Naive B cell (primary cell): Measurements from ENCODE around the gene ESRRA. TPM values are rescaled to one million over a fixed set of nuclear protein-coding genes. Genes with fewer than 3 reads are reported as not detected.

Experiments
- ATAC-seq, 2 donors: fragments of 150-1000 bp; cut with Tn5 transposase; 2 replicates each; pipeline ENCODE4 v1.10.0; 2021; ENCODE audit warnings: low read depth in 2 of 2, mild to moderate bottlenecking in 2 of 2, moderate library complexity in 2 of 2
- DNase-seq: peaks from one replicate; pipeline ENCODE4 v3.0.0; 2022
- H3K27ac Mint-ChIP-seq, 6 donors: one replicate each; pipeline ENCODE4 v1.8.0; 2020 to 2022; ENCODE audit warnings: mild to moderate bottlenecking in 6 of 6, mixed read lengths in 6 of 6, moderate library complexity in 5 of 6, inconsistent platforms in 2 of 6
- H3K27me3 Mint-ChIP-seq, 3 donors: one replicate each; pipeline ENCODE4 v1.8.0; 2021 to 2022; ENCODE audit warnings: mixed read lengths in 3 of 3, mild to moderate bottlenecking in 1 of 3
- H3K36me3 Mint-ChIP-seq, 2 donors: one replicate each; pipeline ENCODE4 v1.8.0; 2020 to 2022; ENCODE audit warnings: mixed read lengths in 2 of 2, inconsistent platforms in 1 of 2, mild to moderate bottlenecking in 1 of 2
- H3K4me1 Mint-ChIP-seq, 3 donors: one replicate each; pipeline ENCODE4 v1.8.0; 2020 to 2022; ENCODE audit warnings: mixed read lengths in 3 of 3, inconsistent platforms in 1 of 3, mild to moderate bottlenecking in 1 of 3, moderate library complexity in 1 of 3
- H3K4me3 Mint-ChIP-seq, 8 donors: one replicate each; pipeline ENCODE4 v1.8.0; 2020 to 2022; ENCODE audit warnings: mild to moderate bottlenecking in 8 of 8, mixed read lengths in 8 of 8, moderate library complexity in 8 of 8, inconsistent platforms in 2 of 8
- H3K9me3 Mint-ChIP-seq, 7 donors: one replicate each; pipeline ENCODE4 v1.8.0; 2020 to 2022; ENCODE audit warnings: mixed read lengths in 7 of 7, mild to moderate bottlenecking in 5 of 7, inconsistent platforms in 2 of 7, moderate library complexity in 1 of 7
- polyA plus RNA-seq, 6 donors: library from polyadenylated mRNA; unstranded; fragments of 300-500 nt; fragmentation: Illumina TruSeq; gene quantifications; one replicate each; pipeline ENCODE4 v1.2.3, GENCODE V29; 2021; ENCODE audit warnings: low read depth in 6 of 6

ESRRA gene
- polyA plus RNA-seq: 1 to 10 TPM; 3.4 to 8.5 (median 6.5) TPM

DNA sequence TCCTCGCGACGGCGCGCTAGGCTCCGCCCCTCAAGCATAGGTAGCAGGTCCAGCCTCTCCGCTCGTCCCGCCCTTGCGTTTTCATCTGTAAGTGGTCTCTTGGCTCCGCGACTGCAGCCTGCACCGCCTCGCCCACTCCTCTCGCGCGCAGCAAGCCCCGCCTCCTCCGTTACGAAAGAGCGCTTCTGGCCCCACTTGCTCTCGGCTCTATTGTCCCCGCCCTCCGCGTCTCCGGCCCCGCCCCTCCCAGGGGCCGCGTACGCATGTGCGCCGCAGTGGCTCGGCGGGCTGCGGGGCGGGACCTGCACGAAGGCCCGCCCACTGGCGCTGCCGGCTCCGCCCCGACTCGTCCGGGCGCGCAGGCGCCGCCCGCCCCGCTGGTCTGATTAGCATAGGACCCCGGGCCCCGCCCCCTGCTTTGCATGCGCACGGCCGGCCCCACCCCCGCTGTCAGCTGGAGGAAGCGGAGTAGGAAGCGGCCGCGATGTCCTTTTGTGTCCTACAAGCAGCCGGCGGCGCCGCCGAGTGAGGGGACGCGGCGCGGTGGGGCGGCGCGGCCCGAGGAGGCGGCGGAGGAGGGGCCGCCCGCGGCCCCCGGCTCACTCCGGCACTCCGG is at the start of gene ESRRA:
Gene ESRRA, plus strand, starts transcription at position 450 of the 616 bp plus-strand sequence. CDS start 1,656 bp downstream, outside the sequence.
- Mint-ChIP-seq H3K27me3 (peaks cover 9 to 19% (median 15%) of the 10 kb centered on the region in 3 donors), H3K4me1 (peaks cover 17 to 48% (median 36%) of the 10 kb centered on the region in 3 donors), H3K36me3 (no peaks in the 10 kb centered on the region), H3K4me3 (peak within 1 kb of the TSS; percentile 94 to 100 (median 98)), H3K27ac (peak within 1 kb of the TSS; percentile 94 to 98 (median 98)), H3K9me3 (no peaks in the 10 kb centered on the region)
- ATAC-seq (peak; percentile 64 to 65), DNase-seq (peak; percentile 100)

DNA sequence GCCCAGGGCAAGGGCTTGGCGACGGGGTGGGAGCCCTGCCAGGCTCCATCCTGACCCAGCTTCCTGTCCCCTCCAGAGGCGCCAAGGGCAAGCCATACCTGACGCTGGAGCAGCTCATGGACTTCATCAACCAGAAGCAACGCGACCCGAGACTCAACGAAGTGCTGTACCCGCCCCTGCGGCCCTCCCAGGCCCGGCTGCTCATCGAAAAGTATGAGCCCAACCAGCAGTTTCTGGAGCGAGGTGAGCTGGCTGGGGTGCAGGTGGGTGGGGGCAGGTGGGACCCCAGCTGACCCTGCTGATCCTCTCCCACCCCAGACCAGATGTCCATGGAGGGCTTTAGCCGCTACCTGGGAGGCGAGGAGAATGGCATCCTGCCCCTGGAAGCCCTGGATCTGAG is 49.0 kb upstream of the ESRRA start:
- ATAC-seq (no peak), DNase-seq (no peak)
- no peak overlapping the region for H3K27ac Mint-ChIP-seq
- H3K4me3 Mint-ChIP-seq: no peak overlapping the region
- peaks cover 9 to 16% (median 10%) of the 10 kb centered on the region in 3 donors for H3K4me1 Mint-ChIP-seq
- no peaks in the 10 kb centered on the region for H3K9me3 Mint-ChIP-seq
- peaks cover 0 to 7% of the 10 kb centered on the region in 2 donors for H3K36me3 Mint-ChIP-seq
- no peaks in the 10 kb centered on the region for H3K27me3 Mint-ChIP-seq

DNA sequence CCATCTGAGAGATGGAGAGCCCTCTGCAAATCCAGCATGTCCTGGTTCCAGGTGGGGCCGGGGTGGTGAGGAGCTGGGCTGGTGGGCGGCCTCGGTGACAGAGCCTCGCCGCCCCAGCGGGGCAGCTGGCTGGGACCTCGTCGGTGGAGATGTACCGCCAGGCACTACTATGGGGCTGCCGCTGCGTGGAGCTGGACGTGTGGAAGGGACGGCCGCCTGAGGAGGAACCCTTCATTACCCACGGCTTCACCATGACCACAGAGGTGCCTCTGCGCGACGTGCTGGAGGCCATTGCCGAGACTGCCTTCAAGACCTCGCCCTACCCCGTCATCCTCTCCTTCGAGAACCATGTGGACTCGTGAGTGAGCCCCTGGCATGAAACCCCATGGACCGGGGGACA is 47.0 kb upstream of the ESRRA start:
- H3K36me3 Mint-ChIP-seq: peaks cover 0 to 7% of the 10 kb centered on the region in 2 donors
- DNase-seq (no peak), ATAC-seq (no peak)
- H3K27me3 Mint-ChIP-seq: no peaks in the 10 kb centered on the region
- H3K9me3 Mint-ChIP-seq: no peaks in the 10 kb centered on the region
- H3K4me3 Mint-ChIP-seq: no peak overlapping the region
- H3K4me1 Mint-ChIP-seq: peaks cover 0 to 6% (median under 1%) of the 10 kb centered on the region in 3 donors
- H3K27ac Mint-ChIP-seq: peak overlapping the region in 1 of 6 donors; percentile 7

DNA sequence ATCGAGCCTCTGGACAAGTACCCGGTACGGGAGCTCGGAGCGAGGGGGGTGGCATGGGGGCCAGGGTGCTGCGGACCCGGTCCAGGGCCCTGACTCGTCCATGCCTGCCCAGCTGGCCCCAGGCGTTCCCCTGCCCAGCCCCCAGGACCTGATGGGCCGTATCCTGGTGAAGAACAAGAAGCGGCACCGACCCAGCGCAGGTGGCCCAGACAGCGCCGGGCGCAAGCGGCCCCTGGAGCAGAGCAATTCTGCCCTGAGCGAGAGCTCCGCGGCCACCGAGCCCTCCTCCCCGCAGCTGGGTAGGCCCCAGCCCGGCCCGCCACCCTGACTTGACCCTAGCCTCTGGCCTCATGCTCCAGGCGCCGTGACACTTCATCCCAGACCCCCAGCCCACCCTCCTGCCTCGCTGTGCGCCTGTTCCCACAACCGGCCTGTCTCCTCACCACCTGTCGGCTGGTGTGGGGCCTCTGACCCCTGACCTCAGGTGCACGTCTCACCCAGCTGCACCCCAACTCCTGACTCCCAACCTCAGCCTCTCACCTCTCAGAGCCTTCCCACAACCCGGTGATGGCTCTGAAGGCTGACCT is 46.3 kb upstream of the ESRRA start:
- ATAC-seq (no peak), DNase-seq (no peak)
- Mint-ChIP-seq H3K4me3 (no peak overlapping the region), H3K4me1 (peaks cover 0 to 6% (median 0%) of the 10 kb centered on the region in 3 donors), H3K36me3 (peaks cover 0 to 7% of the 10 kb centered on the region in 2 donors), H3K27me3 (no peaks in the 10 kb centered on the region), H3K27ac (no peak overlapping the region), H3K9me3 (no peaks in the 10 kb centered on the region)

DNA sequence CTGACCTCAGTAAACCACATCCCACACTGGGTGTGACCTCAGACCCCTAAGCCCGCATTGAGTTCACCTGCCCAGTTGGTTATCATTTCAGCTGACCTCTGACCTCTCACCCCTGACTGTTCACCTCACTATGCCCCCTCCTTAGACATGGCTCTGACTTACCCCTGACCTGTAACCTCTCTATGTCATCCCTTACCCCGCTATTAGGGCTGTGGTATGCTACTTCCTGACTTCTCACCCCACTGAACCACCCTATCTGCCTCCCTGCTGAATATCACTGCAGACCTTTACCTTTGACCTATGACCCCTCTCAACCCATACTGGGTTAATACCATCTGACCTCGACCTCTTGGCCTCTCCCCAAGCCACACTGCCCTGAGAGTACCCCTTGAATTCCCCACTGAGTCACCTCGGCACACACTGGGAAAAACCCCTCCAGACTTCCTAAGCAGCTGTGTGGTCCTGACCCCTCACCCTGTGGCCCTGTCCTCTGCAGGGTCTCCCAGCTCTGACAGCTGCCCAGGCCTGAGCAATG is 45.7 kb upstream of the ESRRA start:
- no peak for ATAC-seq
- Mint-ChIP-seq H3K27me3 (no peaks in the 10 kb centered on the region), H3K27ac (no peak overlapping the region), H3K36me3 (peaks cover 0 to 7% of the 10 kb centered on the region in 2 donors), H3K4me3 (no peak overlapping the region), H3K4me1 (peaks cover 0 to 6% (median 0%) of the 10 kb centered on the region in 3 donors), H3K9me3 (no peaks in the 10 kb centered on the region)
- DNase-seq: no peak

DNA sequence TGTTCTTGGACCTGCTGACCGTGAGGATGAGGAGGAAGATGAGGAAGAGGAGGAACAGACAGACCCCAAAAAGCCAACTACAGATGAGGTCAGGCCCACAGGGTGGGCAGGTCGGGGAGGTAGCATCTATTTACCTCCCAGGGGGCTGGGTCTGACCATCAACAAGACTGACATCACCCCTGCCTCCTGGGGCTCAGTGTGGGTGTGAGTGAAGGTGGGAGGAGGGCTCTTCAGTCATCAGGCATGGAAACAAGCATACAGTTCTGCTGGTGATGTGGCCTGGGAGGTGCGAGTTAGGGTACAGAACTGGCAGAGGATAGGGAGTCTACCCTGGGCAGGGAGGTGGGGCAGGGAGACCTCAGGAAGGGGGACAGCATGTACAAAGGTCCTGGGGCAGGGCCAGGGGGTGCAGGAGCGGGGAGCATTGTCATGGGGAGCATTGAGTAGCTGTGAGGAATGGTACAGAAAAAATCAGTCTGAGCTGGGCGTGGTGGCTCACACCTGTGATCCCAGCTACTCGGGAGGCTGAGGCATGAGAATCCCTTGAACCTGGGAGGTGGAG is 45.1 kb upstream of the ESRRA start:
- ATAC-seq: no peak
- Mint-ChIP-seq H3K4me3 (no peak overlapping the region), H3K36me3 (peaks cover 0 to 7% of the 10 kb centered on the region in 2 donors), H3K27me3 (no peaks in the 10 kb centered on the region), H3K27ac (no peak overlapping the region), H3K9me3 (no peaks in the 10 kb centered on the region), H3K4me1 (peaks cover 0 to 6% (median 2%) of the 10 kb centered on the region in 3 donors)
- no peak for DNase-seq

DNA sequence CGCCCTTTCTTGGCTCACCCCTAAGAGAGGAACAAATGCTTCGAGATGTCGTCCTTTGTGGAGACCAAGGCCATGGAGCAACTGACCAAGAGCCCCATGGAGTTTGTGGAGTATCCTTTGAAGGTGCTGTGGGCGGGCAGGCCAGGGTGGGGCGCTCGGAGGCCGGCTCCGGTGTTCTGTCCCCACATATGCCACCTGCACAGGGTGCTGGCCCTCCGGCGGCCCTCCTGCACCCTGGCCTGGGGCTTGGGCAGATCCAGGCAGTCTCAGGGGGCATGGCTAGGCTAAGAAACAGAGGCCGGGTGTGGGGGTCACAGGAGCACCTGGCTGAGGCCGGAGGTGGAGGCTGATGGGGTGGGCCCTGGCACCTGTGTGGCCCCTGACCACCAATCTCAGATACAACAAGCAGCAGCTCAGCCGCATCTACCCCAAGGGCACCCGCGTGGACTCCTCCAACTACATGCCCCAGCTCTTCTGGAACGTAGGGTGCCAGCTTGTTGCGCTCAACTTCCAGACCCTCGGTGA is 43.7 kb upstream of the ESRRA start:
- H3K27ac Mint-ChIP-seq: no peak overlapping the region
- ATAC-seq (no peak), DNase-seq (no peak)
- peaks cover 0 to 6% (median 5%) of the 10 kb centered on the region in 3 donors for H3K4me1 Mint-ChIP-seq
- peak overlapping the region in 1 of 8 donors; percentile 33 for H3K4me3 Mint-ChIP-seq
- no peaks in the 10 kb centered on the region for H3K9me3 Mint-ChIP-seq
- peaks cover 0 to 7% of the 10 kb centered on the region in 2 donors for H3K36me3 Mint-ChIP-seq
- H3K27me3 Mint-ChIP-seq: no peaks in the 10 kb centered on the region

DNA sequence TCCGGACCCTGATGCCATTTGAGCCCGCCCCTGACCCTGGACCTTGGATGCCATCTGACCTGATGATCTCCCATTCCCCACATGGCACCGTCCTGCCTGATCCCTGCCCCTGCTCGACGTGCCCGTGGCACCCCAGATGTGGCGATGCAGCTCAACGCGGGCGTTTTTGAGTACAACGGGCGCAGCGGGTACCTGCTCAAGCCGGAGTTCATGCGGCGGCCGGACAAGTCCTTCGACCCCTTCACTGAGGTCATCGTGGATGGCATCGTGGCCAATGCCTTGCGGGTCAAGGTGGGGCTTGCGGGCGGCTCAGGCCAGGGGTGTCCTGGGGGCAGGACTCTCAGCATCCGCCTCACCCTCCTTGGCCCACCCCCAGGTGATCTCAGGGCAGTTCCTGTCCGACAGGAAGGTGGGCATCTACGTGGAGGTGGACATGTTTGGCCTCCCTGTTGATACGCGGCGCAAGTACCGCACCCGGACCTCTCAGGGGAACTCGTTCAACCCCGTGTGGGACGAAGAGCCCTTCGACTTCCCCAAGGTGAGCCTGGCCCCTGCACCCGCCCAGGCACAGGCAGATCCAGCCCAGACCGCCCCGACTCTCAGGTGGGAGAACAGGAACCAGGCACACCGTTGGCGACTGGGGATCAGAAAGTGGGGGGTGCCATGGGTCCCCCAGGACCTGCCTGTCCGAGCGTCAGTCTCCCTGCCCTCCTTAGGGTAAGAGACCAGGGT is 42.9 kb upstream of the ESRRA start:
- Mint-ChIP-seq H3K36me3 (peaks cover 0 to 7% of the 10 kb centered on the region in 2 donors), H3K4me1 (peaks cover 0 to 6% (median 5%) of the 10 kb centered on the region in 3 donors), H3K9me3 (no peaks in the 10 kb centered on the region), H3K27me3 (no peaks in the 10 kb centered on the region), H3K27ac (no peak overlapping the region), H3K4me3 (peak overlapping the region in 1 of 8 donors; percentile 33)
- ATAC-seq (no peak), DNase-seq (no peak)

DNA sequence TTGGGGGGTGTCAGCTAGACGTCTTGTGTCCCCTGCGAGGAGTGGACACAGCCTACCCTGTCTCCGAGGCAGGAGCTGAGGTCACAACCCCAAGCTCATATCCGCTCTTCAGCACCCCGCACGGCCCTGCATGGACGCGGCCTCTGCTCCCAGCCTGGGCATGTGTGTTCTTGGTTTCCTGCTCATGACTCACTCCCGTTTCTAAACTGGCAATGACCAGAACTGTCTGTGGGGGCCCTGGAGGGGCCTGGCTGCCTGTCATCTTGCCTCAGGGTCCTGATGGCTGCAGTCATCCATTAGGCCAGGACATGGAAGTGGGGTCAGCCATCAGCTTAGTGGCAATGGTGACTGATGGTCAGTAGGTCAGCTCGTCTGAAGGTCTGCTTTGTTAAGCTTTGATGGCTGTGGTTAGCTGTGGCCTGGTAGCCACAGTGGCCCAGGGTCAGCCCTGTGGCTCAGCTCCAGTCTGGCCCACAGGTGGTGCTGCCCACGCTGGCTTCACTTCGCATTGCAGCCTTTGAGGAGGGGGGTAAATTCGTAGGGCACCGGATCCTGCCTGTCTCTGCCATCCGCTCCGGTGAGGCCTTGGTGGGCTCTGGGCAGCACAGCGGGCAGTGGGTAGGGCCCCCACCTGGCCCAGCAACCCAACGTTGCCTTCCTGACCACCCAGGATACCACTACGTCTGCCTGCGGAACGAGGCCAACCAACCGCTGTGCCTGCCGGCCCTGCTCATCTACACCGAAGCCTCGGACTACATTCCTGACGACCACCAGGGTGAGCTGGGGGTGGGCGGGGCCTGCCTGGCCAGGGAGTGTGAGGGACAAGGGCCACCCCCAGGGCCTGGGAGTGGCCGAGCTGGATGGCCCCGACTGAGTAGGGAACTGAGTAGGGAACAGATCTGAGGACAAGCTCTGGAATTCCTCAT is 42.0 kb upstream of the ESRRA start:
- no peak for DNase-seq
- Mint-ChIP-seq H3K27me3 (no peaks in the 10 kb centered on the region), H3K36me3 (peaks cover 0 to 7% of the 10 kb centered on the region in 2 donors), H3K9me3 (no peaks in the 10 kb centered on the region), H3K4me1 (peaks cover 6 to 12% (median 7%) of the 10 kb centered on the region in 3 donors), H3K27ac (peak overlapping the region in 1 of 6 donors; percentile 41), H3K4me3 (no peak overlapping the region)
- no peak for ATAC-seq

DNA sequence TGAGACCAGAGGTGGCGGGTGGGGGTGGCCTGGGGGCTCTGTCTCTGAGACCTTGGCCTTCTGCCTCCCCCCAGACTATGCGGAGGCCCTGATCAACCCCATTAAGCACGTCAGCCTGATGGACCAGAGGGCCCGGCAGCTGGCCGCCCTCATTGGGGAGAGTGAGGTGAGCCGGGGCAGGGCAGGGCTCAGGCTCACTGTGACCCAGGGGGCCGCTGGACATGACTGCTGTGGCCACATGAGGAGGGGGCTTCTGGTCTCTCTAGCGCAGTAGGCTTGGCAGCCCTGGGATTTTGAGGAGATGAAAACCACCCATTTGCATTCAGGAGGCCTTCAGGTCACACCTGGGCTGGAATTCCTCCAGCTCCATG is 41.4 kb upstream of the ESRRA start:
- Mint-ChIP-seq H3K27me3 (no peaks in the 10 kb centered on the region), H3K4me1 (peaks cover 13 to 19% (median 13%) of the 10 kb centered on the region in 3 donors), H3K36me3 (peaks cover 0 to 7% of the 10 kb centered on the region in 2 donors), H3K4me3 (no peak overlapping the region), H3K27ac (no peak overlapping the region), H3K9me3 (no peaks in the 10 kb centered on the region)
- ATAC-seq: no peak
- DNase-seq: no peak

DNA sequence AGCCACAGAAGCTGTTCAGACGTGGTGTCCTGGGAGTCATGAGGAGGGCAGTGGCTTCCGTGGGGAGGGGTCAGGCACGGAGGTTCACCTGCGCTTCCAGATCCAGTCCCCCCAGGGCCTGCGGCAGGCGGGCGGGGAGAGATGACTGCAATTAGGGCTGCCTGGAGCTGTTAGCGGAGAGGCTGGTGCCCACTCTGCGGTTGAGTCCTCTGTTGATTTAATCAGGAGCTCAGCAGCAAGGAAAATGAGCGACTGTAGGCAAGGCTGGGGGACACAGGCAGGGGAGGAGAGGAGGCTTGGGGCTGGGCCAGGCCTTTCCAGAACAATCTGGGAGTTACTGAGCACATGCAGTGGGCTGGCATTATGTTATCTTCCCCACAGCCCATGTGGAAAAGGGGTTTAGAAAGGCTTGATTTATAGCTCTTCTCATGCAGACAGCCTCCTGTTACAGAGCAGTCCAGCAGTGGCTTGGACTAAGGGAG is 40.9 kb upstream of the ESRRA start:
- no peak for ATAC-seq
- no peak for DNase-seq
- no peaks in the 10 kb centered on the region for H3K9me3 Mint-ChIP-seq
- no peaks in the 10 kb centered on the region for H3K27me3 Mint-ChIP-seq
- H3K4me3 Mint-ChIP-seq: no peak overlapping the region
- peak overlapping the region in 1 of 6 donors; percentile 59 for H3K27ac Mint-ChIP-seq
- H3K36me3 Mint-ChIP-seq: peaks cover 0 to 5% of the 10 kb centered on the region in 2 donors
- H3K4me1 Mint-ChIP-seq: peaks cover 15 to 23% (median 17%) of the 10 kb centered on the region in 3 donors
